Measurements from ENCODE around the gene HPS1. TPM values are rescaled to one million over a fixed set of nuclear protein-coding genes. Genes with fewer than 3 reads are reported as not detected.

The HPS1 gene
- total and polyA plus RNA-seq, 7 donors: 11.5 to 29.1 (median 15.6) TPM

DNA sequence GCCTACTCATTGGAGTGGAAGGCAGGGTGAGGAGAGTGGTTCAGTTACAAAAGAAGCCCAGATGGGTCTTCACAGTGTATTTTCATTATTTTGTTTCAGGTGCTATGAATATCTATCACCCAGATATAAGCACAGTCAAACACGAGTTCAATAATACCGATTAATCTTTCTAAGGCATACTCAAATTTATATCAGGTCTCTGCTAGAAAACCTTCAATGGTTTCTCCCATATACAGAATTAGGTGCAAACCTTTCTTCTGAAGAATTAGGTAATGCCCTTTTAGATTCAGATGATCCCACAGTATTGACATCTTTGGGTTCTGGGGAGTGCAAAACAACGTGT is 14.7 kb upstream of the HPS1 start:
- intact Hi-C loops (cut with DNase I): no loop called here
- H3K4me1 ChIP-seq: peaks cover 7% of the 10 kb centered on the region
- H3K27ac ChIP-seq: peak overlapping the region; percentile 34
- H3K36me3 ChIP-seq (ENCODE audit: insufficient read depth in 1 of 2, low read depth in 1 of 2): no peaks in the 10 kb centered on the region
- H3K9me3 ChIP-seq: no peaks in the 10 kb centered on the region
- WGBS, 3 donors: 92 to 94% (median 93%) methylated on average over 3 of the region's 3 CpGs
- H3K4me3 ChIP-seq: no peak overlapping the region
- TF ChIP-seq, protein P1, sequence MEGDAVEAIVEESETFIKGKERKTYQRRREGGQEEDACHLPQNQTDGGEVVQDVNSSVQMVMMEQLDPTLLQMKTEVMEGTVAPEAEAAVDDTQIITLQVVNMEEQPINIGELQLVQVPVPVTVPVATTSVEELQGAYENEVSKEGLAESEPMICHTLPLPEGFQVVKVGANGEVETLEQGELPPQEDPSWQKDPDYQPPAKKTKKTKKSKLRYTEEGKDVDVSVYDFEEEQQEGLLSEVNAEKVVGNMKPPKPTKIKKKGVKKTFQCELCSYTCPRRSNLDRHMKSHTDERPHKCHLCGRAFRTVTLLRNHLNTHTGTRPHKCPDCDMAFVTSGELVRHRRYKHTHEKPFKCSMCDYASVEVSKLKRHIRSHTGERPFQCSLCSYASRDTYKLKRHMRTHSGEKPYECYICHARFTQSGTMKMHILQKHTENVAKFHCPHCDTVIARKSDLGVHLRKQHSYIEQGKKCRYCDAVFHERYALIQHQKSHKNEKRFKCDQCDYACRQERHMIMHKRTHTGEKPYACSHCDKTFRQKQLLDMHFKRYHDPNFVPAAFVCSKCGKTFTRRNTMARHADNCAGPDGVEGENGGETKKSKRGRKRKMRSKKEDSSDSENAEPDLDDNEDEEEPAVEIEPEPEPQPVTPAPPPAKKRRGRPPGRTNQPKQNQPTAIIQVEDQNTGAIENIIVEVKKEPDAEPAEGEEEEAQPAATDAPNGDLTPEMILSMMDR (IDR thresholded peaks at IDR 0.05): no peak
- ATAC-seq (no peak), DNase-seq (no peak)
- no peaks in the 10 kb centered on the region for H3K27me3 ChIP-seq (ENCODE audit: insufficient read depth in 3 of 3, low read length in 2 of 3)

DNA sequence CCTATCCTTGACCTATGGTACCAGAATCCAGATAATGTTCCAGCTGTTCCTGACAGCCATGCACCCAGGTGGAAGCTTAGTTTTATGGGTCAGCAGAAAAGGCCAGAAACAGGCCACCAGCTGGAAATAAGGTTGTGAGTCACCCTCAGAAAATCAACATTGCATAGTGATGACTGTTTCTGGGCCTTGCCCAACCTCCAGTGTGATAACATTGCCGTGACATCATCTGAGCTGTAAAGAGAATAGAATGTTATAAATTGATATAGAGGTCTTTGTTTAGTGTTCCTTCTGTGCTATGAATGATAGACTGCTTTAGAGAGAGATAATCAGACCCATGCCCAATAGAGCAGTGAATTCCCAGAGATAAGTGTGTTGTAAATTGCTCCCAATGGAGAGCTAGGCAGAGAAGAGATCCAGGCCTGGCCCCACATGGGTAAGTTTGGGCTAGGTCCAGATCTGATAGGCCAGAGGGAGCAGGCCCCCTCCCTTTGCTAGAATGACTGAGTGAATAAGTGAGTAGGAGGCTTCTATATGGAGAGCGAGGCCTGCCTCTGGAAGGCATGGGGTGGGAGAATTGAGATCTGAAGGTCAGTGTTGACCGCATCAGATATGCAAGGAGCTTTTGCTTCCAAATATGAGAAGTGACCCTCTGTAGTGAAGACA is 14.2 kb upstream of the HPS1 start:
- 71 to 73% (median 73%) methylated on average over 3 of the region's 3 CpGs for WGBS, 3 donors
- ATAC-seq: peak; percentile 86 to 94 (median 90)
- DNase-seq: no peak
- intact Hi-C loops (cut with DNase I): no loop called here
- no peaks in the 10 kb centered on the region for H3K27me3 ChIP-seq (ENCODE audit: insufficient read depth in 3 of 3, low read length in 2 of 3)
- H3K27ac ChIP-seq: peak overlapping the region; percentile 34
- H3K9me3 ChIP-seq: no peaks in the 10 kb centered on the region
- H3K4me3 ChIP-seq: no peak overlapping the region
- peaks cover 7% of the 10 kb centered on the region for H3K4me1 ChIP-seq
- TF ChIP-seq, protein P1 (IDR thresholded peaks at IDR 0.05): no peak
- H3K36me3 ChIP-seq (ENCODE audit: insufficient read depth in 1 of 2, low read depth in 1 of 2): no peaks in the 10 kb centered on the region

DNA sequence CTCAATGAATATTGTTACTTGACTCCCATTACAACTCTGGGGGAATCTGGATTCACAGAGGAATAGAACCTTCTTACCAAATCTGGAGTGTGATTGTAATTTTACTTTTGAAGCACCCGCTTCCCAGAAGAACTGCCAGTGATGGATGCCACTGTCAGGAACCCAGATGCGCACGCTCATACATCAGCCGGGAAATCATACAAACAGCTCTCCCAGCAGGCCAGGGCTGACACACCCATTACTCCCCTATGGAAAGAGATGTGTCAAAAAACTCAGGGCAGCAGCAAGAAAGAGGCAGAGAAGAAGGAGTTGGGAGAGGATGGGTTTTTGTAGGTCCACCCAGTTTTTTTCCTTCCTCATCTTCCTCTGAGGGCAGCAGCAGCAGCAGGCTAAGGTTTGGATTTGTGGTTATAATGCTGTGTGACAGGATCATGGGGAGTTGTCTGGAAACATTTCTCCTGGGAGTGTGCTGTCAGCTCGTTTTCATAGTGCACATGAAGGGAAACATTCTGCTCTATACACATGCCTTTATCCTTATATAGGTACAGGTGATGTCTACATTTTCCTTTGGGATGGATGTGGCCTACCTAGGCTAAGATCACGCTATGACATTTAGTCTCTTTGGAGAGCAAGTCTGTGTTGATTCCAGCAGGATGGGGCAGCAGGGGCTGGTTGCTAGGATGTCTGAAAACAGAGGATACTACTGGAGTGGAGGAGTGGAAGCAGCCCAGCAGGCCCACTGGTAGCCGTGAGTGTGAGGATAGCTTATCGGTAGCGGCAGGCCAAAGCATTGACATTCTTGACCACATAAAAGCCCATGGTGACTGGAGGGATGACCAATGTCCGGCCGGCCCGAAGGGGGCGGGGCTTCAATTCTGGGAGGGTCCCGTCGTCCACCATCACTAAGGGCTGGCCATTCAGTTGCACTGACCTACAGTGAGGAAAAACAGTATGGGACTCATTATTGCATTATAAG is 12.4 kb upstream of the HPS1 start:
- TF ChIP-seq, protein P1 (IDR thresholded peaks at IDR 0.05): no peak
- Histone ChIP-seq H3K27ac (no peak overlapping the region), H3K4me1 (peaks cover 7% of the 10 kb centered on the region), H3K36me3 (ENCODE audit: insufficient read depth in 1 of 2, low read depth in 1 of 2) (no peaks in the 10 kb centered on the region), H3K27me3 (ENCODE audit: insufficient read depth in 3 of 3, low read length in 2 of 3) (no peaks in the 10 kb centered on the region), H3K9me3 (no peaks in the 10 kb centered on the region), H3K4me3 (no peak overlapping the region)
- no peak for ATAC-seq
- WGBS, 3 donors: 86 to 90% (median 89%) methylated on average over 15 of the region's 15 CpGs
- intact Hi-C loops (cut with DNase I): no loop called here
- DNase-seq: no peak

DNA sequence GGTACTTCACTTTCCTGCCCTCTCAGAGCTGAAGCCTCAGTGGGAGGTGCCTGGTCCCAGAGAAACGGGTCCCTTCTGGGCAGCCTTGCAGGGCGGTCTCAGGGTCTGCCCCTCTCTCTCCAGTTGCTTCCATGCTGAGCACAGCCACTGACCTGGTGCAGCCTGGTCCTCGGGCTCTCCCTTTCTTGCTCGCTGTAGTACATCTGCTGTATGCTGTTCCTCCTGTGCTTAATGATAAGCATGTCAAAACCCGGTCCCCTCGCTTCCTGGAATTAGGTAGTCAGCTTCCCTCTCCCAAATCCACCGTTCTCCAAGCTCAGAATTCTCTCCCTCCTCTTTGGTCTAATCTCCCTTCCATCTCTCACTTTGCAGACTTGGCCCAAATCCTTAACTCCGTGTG is 11.0 kb upstream of the HPS1 start:
- TF ChIP-seq, protein P1 (IDR thresholded peaks at IDR 0.05): no peak
- Histone ChIP-seq H3K9me3 (no peaks in the 10 kb centered on the region), H3K4me3 (no peak overlapping the region), H3K27me3 (ENCODE audit: insufficient read depth in 3 of 3, low read length in 2 of 3) (no peaks in the 10 kb centered on the region), H3K4me1 (peaks cover 7% of the 10 kb centered on the region), H3K36me3 (ENCODE audit: insufficient read depth in 1 of 2, low read depth in 1 of 2) (no peaks in the 10 kb centered on the region), H3K27ac (no peak overlapping the region)
- ATAC-seq (no peak), DNase-seq (no peak)
- intact Hi-C loops (cut with DNase I): no loop called here
- 46 to 54% (median 49%) methylated on average over 7 to 8 of the region's 8 CpGs for WGBS, 3 donors
